SU-DHL-6 (cell line): ENCODE data around the gene EDARADD.

Experiments
- H2AFZ ChIP-seq: fragments of 200-600 bp; sonication (generic); 2 replicates; pipeline ENCODE4 v1.6.1; 2014; ENCODE audit warnings: low read depth, mild to moderate bottlenecking, moderate library complexity, mixed read lengths, antibody characterized with exemption, low read length; ENCODE audit not compliant: severe bottlenecking
- H3F3A ChIP-seq: fragments of 200-600 bp; shearing (Covaris generic); 2 replicates; pipeline ENCODE4 v1.6.0; 2016; ENCODE audit warnings: antibody characterized with exemption, mild to moderate bottlenecking; ENCODE audit not compliant: insufficient read depth
- H3K27ac ChIP-seq: fragments of 200-600 bp; sonication (generic); 2 replicates; pipeline ENCODE4 v1.5.1; 2016; ENCODE audit warnings: low read depth, mild to moderate bottlenecking, low read length, moderate library complexity, mixed read lengths
- H3K27me3 ChIP-seq: fragments of 200-600 bp; sonication (generic), shearing (Covaris generic); 2 replicates; pipeline ENCODE4 v1.6.0; 2014; ENCODE audit warnings: mild to moderate bottlenecking, low read length
- H3K36me3 ChIP-seq: fragments of 200-600 bp; sonication (generic); 2 replicates; pipeline ENCODE4 v1.6.1; 2014; ENCODE audit warnings: mild to moderate bottlenecking, low read length, mixed read lengths
- H3K4me2 ChIP-seq: fragments of 300-600, 200-600 bp; shearing (Covaris generic), sonication (generic); 2 replicates; pipeline ENCODE4 v1.6.0; 2014; ENCODE audit warnings: low read length, low read depth, mild to moderate bottlenecking; ENCODE audit not compliant: poor library complexity, severe bottlenecking
- H3K4me3 ChIP-seq: fragments of 200-600 bp; sonication (generic); 2 replicates; pipeline ENCODE4 v1.5.1; 2014; ENCODE audit warnings: antibody characterized with exemption, low read length, mild to moderate bottlenecking, mixed read lengths; ENCODE audit not compliant: insufficient read depth, poor library complexity, severe bottlenecking
- H3K79me2 ChIP-seq: fragments of 200-600 bp; sonication (generic); 2 replicates; pipeline ENCODE4 v1.6.1; 2014; ENCODE audit warnings: mild to moderate bottlenecking, low read length, moderate library complexity; ENCODE audit not compliant: insufficient read depth
- H3K9ac ChIP-seq: fragments of 200-600 bp; sonication (generic); 2 replicates; pipeline ENCODE4 v1.7.0; 2014; ENCODE audit warnings: mild to moderate bottlenecking, low read length
- H3K9me2 ChIP-seq: fragments of 200-600 bp; sonication (generic); replicated peaks from 2 replicates; pipeline ENCODE4 v1.6.1; 2014; ENCODE audit warnings: low read length; ENCODE audit not compliant: insufficient read depth
- H3K9me3 ChIP-seq: fragments of 200-600 bp; sonication (generic); 2 replicates; pipeline ENCODE4 v1.6.1; 2014; ENCODE audit warnings: low read length, mixed read lengths; ENCODE audit not compliant: insufficient read depth
- H4K20me1 ChIP-seq: fragments of 200-600 bp; sonication (generic); 2 replicates; pipeline ENCODE4 v1.6.1; 2014; ENCODE audit warnings: low read depth, mild to moderate bottlenecking, antibody characterized with exemption, low read length, moderate library complexity, mixed read lengths
- CTCF ChIP-seq: fragments of 200-600 bp; sonication (generic); IDR thresholded peaks from one replicate; pipeline ENCODE4 v1.5.1; 2017; ENCODE audit warnings: antibody characterized with exemption, mild to moderate bottlenecking, low read length, moderate library complexity; ENCODE audit not compliant: insufficient read depth, poor library complexity, severe bottlenecking
- EZH2phosphoT487 ChIP-seq: fragments of 200-600 bp; sonication (generic), shearing (Covaris generic); conservative IDR thresholded peaks from 2 replicates; pipeline ENCODE4 v1.6.1; 2018; ENCODE audit warnings: mild to moderate bottlenecking, antibody characterized with exemption, low read length, moderate library complexity, mixed read lengths

Gene EDARADD

GRCh38 chr1:236508593-236509027, 114.5 kb downstream of the EDARADD start:
- no peaks in the 10 kb centered on the region for H3F3A ChIP-seq
- no peak overlapping the region for H3K4me2 ChIP-seq
- H3K79me2 ChIP-seq = no peaks in the 10 kb centered on the region
- H3K9ac ChIP-seq = no peak overlapping the region
- H3K36me3 ChIP-seq = no peaks in the 10 kb centered on the region
- no peak overlapping the region for H2AFZ ChIP-seq
- no peaks in the 10 kb centered on the region for H3K9me2 ChIP-seq
- TF ChIP-seq CTCF = no peak
- TF ChIP-seq EZH2phosphoT487 = no peak
- no peak overlapping the region for H3K4me3 ChIP-seq
- no peaks in the 10 kb centered on the region for H3K27me3 ChIP-seq
- H3K9me3 ChIP-seq = no peaks in the 10 kb centered on the region
- H4K20me1 ChIP-seq = no peaks in the 10 kb centered on the region
- H3K27ac ChIP-seq = no peak overlapping the region

- no peaks in the 10 kb centered on the region for H3F3A ChIP-seq
- no peaks in the 10 kb centered on the region for H4K20me1 ChIP-seq
- no peaks in the 10 kb centered on the region for H3K79me2 ChIP-seq
- no peaks in the 10 kb centered on the region for H3K36me3 ChIP-seq
- no peak overlapping the region for H2AFZ ChIP-seq
- H3K4me2 ChIP-seq = no peak overlapping the region
- no peaks in the 10 kb centered on the region for H3K9me3 ChIP-seq
- H3K9me2 ChIP-seq = no peaks in the 10 kb centered on the region
- H3K4me3 ChIP-seq = no peak overlapping the region
- TF ChIP-seq EZH2phosphoT487 (no peak), CTCF (no peak)
- H3K9ac ChIP-seq = no peak overlapping the region
- H3K27me3 ChIP-seq = no peaks in the 10 kb centered on the region
- no peak overlapping the region for H3K27ac ChIP-seq
These were observed 115.1 kb downstream of the EDARADD start for GRCh38 chr1:236509203-236509602.

- H3K4me3 ChIP-seq = no peak overlapping the region
- no peaks in the 10 kb centered on the region for H3K36me3 ChIP-seq
- no peaks in the 10 kb centered on the region for H3K79me2 ChIP-seq
- H3K27ac ChIP-seq = no peak overlapping the region
- H3F3A ChIP-seq = no peaks in the 10 kb centered on the region
- H3K9me2 ChIP-seq = no peaks in the 10 kb centered on the region
- no peak overlapping the region for H3K9ac ChIP-seq
- TF ChIP-seq CTCF (no peak), EZH2phosphoT487 (no peak)
- H3K4me2 ChIP-seq = no peak overlapping the region
- no peaks in the 10 kb centered on the region for H3K27me3 ChIP-seq
- no peaks in the 10 kb centered on the region for H3K9me3 ChIP-seq
- H2AFZ ChIP-seq = no peak overlapping the region
- no peaks in the 10 kb centered on the region for H4K20me1 ChIP-seq
These were observed 115.7 kb downstream of the EDARADD start for GRCh38 chr1:236509647-236510401.
